IMR-90 (cell line): ENCODE results near the gene NSUN7. TPM values are rescaled to one million over a fixed set of nuclear protein-coding genes. Genes with fewer than 3 reads are reported as not detected.

Experiments used
- ATAC-seq: fragments of 200-7000 bp; cut with Tn5 transposase; 2 replicates; pipeline ENCODE4 v1.9.1; 2020; ENCODE audit warnings: low read depth, mild to moderate bottlenecking, moderate library complexity
- BruUV-seq: library from RNA; stranded (reverse); fragments of 400-500 nt; replicated peaks from 2 replicates; lab custom pipeline; 2021; lab: Mats Ljungman, UMichigan
- CTCF ChIA-PET: fragments of 300-600 bp; formaldehyde crosslinking; extraction: SDS; loops from one replicate; lab custom pipeline; 2021; ENCODE audit warnings: antibody characterized with exemption; lab: Yijun Ruan, JAX
- POLR2A ChIA-PET: fragments of 300-600 bp; sonication (Branson Sonifier 250); formaldehyde crosslinking; loops from one replicate; lab custom pipeline; 2022; ENCODE audit warnings: antibody characterized with exemption; ENCODE audit not compliant: unreplicated experiment; lab: Charles Lee
- DNase-seq: peaks from one replicate; pipeline ENCODE4 v3.0.0; 2013
- H2AFZ ChIP-seq: replicated peaks from 2 replicates; pipeline ENCODE3; 2013; ENCODE audit warnings: low read length, mild to moderate bottlenecking; ENCODE audit not compliant: poor library complexity
- H2AK5ac ChIP-seq: 2 replicates; pipeline ENCODE4 v1.6.1; 2013; ENCODE audit warnings: low read depth, low read length, inconsistent platforms
- H2AK9ac ChIP-seq: replicated peaks from 2 replicates; pipeline ENCODE3; 2013; ENCODE audit warnings: mild to moderate bottlenecking, low read depth, low read length, moderate library complexity; ENCODE audit not compliant: poor library complexity
- H2BK120ac ChIP-seq: 2 replicates; pipeline ENCODE4 v1.6.1; 2013; ENCODE audit warnings: low read depth, low read length, inconsistent platforms
- H2BK15ac ChIP-seq: 3 replicates; pipeline ENCODE4 v1.6.1; 2013; ENCODE audit warnings: low read depth, low read length, inconsistent platforms
- H2BK20ac ChIP-seq: 2 replicates; pipeline ENCODE4 v1.6.1; 2013; ENCODE audit warnings: low read depth, mild to moderate bottlenecking, inconsistent platforms, low read length, moderate library complexity
- H2BK5ac ChIP-seq: 2 replicates; pipeline ENCODE4 v1.6.1; 2013; ENCODE audit warnings: mild to moderate bottlenecking, low read depth, low read length, inconsistent platforms; ENCODE audit not compliant: poor library complexity, severe bottlenecking
- H3K14ac ChIP-seq: replicated peaks from 2 replicates; pipeline ENCODE4 v1.6.1; 2013; ENCODE audit warnings: low read depth, low read length, inconsistent platforms
- H3K18ac ChIP-seq: 2 replicates; pipeline ENCODE4 v1.6.1; 2013; ENCODE audit warnings: low read depth, low read length, control low read depth
- H3K23ac ChIP-seq: 2 replicates; pipeline ENCODE4 v1.6.1; 2013; ENCODE audit warnings: low read depth, low read length, inconsistent platforms
- H3K27ac ChIP-seq: 2 replicates; pipeline ENCODE4 v1.5.1; 2013; ENCODE audit warnings: mild to moderate bottlenecking, control low read depth, low read length; ENCODE audit not compliant: insufficient read depth
- H3K27me3 ChIP-seq: 2 replicates; pipeline ENCODE4 v1.6.1; 2013; ENCODE audit warnings: low read length; ENCODE audit not compliant: control insufficient read depth, insufficient read depth
- H3K36me3 ChIP-seq: 2 replicates; pipeline ENCODE4 v1.6.1; 2013; ENCODE audit warnings: low read length, mixed read lengths; ENCODE audit not compliant: control insufficient read depth, insufficient read depth
- H3K4ac ChIP-seq: 2 replicates; pipeline ENCODE4 v1.6.1; 2013; ENCODE audit warnings: low read depth, low read length, inconsistent platforms
- H3K4me1 ChIP-seq: 2 replicates; pipeline ENCODE4 v1.6.1; 2013; ENCODE audit warnings: low read length, mixed read lengths; ENCODE audit not compliant: control insufficient read depth, insufficient read depth
- H3K4me2 ChIP-seq: 2 replicates; pipeline ENCODE4 v1.6.1; 2013; ENCODE audit warnings: low read depth, mild to moderate bottlenecking, control low read depth, low read length, moderate library complexity
- H3K4me3 ChIP-seq: 2 replicates; pipeline ENCODE4 v1.5.1; 2013; ENCODE audit warnings: low read depth, mild to moderate bottlenecking, control low read depth, low read length, moderate library complexity; ENCODE audit not compliant: insufficient read depth
- H3K56ac ChIP-seq: 2 replicates; pipeline ENCODE4 v1.6.1; 2013; ENCODE audit warnings: low read length, inconsistent platforms; ENCODE audit not compliant: insufficient read depth; ENCODE audit errors: extremely low read depth
- H3K79me1 ChIP-seq, 2 experiments: 2 replicates each; pipeline ENCODE4 v1.6.1; 2013; ENCODE audit warnings: low read length in 2 of 2, inconsistent platforms in 1 of 2, low read depth in 1 of 2
- H3K9ac ChIP-seq: 2 replicates; pipeline ENCODE4 v1.6.1; 2013; ENCODE audit warnings: low read depth, low read length, control low read depth
- H3K9me1 ChIP-seq: 2 replicates; pipeline ENCODE4 v1.6.1; 2013; ENCODE audit warnings: low read length, inconsistent platforms; ENCODE audit not compliant: insufficient read depth
- H3K9me3 ChIP-seq: 2 replicates; pipeline ENCODE4 v1.6.1; 2013; ENCODE audit warnings: low read length; ENCODE audit not compliant: control insufficient read depth, insufficient read depth
- H4K20me1 ChIP-seq: 2 replicates; pipeline ENCODE4 v1.6.1; 2013; ENCODE audit warnings: low read length, inconsistent platforms; ENCODE audit not compliant: insufficient read depth
- H4K5ac ChIP-seq: 2 replicates; pipeline ENCODE4 v1.6.1; 2013; ENCODE audit warnings: mild to moderate bottlenecking, low read depth, low read length, control low read depth
- H4K8ac ChIP-seq, 2 experiments: 2 replicates each; pipeline ENCODE4 v1.6.1; 2013; ENCODE audit warnings: low read depth in 2 of 2, low read length in 2 of 2, control low read depth in 1 of 2, inconsistent platforms in 1 of 2
- H4K91ac ChIP-seq: 2 replicates; pipeline ENCODE4 v1.6.1; 2013; ENCODE audit warnings: low read depth, low read length, inconsistent platforms; ENCODE audit not compliant: insufficient read depth
- BHLHE40 ChIP-seq: fragments of 150-350 bp; IDR thresholded peaks from 2 replicates; pipeline ENCODE4 v1.6.1; 2016; ENCODE audit warnings: mild to moderate bottlenecking, low read depth, low read length
- CHD1 ChIP-seq: IDR thresholded peaks from 2 replicates; pipeline ENCODE4 v1.6.1; 2012; ENCODE audit warnings: low read depth, low read length, improper control_type of control experiment
- FOS ChIP-seq: fragments of 150-350 bp; IDR thresholded peaks from 2 replicates; pipeline ENCODE4 v1.6.1; 2016; ENCODE audit warnings: low read depth, low read length
- MAFK ChIP-seq: IDR thresholded peaks from 2 replicates; pipeline ENCODE4 v1.6.1; 2012; ENCODE audit warnings: low read depth, low read length, improper control_type of control experiment
- MAZ ChIP-seq: IDR thresholded peaks from 2 replicates; pipeline ENCODE4 v1.6.1; 2012; ENCODE audit warnings: low read depth, mild to moderate bottlenecking, low read length, improper control_type of control experiment, moderate library complexity, borderline replicate concordance
- NFE2L2 ChIP-seq: fragments of 150-350 bp; IDR thresholded peaks from 2 replicates; pipeline ENCODE4 v1.6.1; 2016; ENCODE audit warnings: low read depth, mild to moderate bottlenecking, low read length
- RFX5 ChIP-seq: IDR thresholded peaks from 2 replicates; pipeline ENCODE4 v1.8.0; 2012; ENCODE audit warnings: low read depth, mild to moderate bottlenecking, low read length, moderate library complexity
- SMC3 ChIP-seq: fragments of 150-350 bp; IDR thresholded peaks from 2 replicates; pipeline ENCODE4 v1.6.1; 2016; ENCODE audit warnings: low read depth, mild to moderate bottlenecking, antibody characterized with exemption, low read length, moderate library complexity
- WGBS, 2 experiments: methylation state at CpG; one replicate each; pipeline versions ENCODE4 v1.1.5 to v1.1.7; 2013; ENCODE audit warnings: missing lambda C conversion rate in 2 of 2; ENCODE audit not compliant: insufficient read length in 1 of 2; ENCODE audit errors: extremely low coverage in 2 of 2; 5-methylcytosine and 5-hydroxymethylcytosine counted together
- dilution Hi-C: fragments of 300-500 bp; cut with HindIII; formaldehyde crosslinking; loops from one replicate; pipeline ENCODE4 v1.14.3; 2018; ENCODE audit warnings: low sequenced_read_pairs; ENCODE audit not compliant: unreplicated experiment
- in situ Hi-C: fragments of 300-500 bp; cut with MboI; formaldehyde crosslinking; loops from 3 replicates; pipeline ENCODE4 v1.14.3; 2019; ENCODE audit warnings: low sequenced_read_pairs, inconsistent platforms, mixed read lengths
- intact Hi-C: fragments of 100-400 bp; cut with micrococcal nuclease; formaldehyde crosslinking; loops from 2 replicates; pipeline ENCODE4 v1.10.0; 2022
- polyA plus RNA-seq, 3 experiments: library from polyadenylated mRNA; depleted of rRNA; stranded (reverse); fragments of >200 nt; gene quantifications; 2 replicates each; pipeline ENCODE4 v1.2.3, GENCODE V29; 2012; ENCODE audit warnings: low replicate concordance in 1 of 3
- total RNA-seq: library from RNA; depleted of rRNA; stranded (reverse); fragments of >200 nt; gene quantifications from 2 replicates; pipeline ENCODE4 v1.2.3, GENCODE V29; 2012
- TF ChIP-seq, protein P1 (sequence below): fragments of 150-350 bp; IDR thresholded peaks from 2 replicates; pipeline ENCODE4 v1.6.1; 2016; ENCODE audit warnings: low read depth, mild to moderate bottlenecking, low read length, moderate library complexity, borderline replicate concordance
- TF ChIP-seq, protein P2 (sequence below): fragments of 150-350 bp; IDR thresholded peaks from 2 replicates; pipeline ENCODE4 v1.6.1; 2017; ENCODE audit warnings: mild to moderate bottlenecking, antibody characterized with exemption, low read length, low read depth
- TF ChIP-seq, protein P3 (sequence below): conservative IDR thresholded peaks from 2 replicates; pipeline ENCODE4 v1.5.1; 2012; ENCODE audit warnings: mild to moderate bottlenecking, low read depth, low read length, improper control_type of control experiment

The NSUN7 gene
- total and polyA plus RNA-seq, 2 of the 4 experiments (the other 2 are of a cell fraction) = not detected

DNA sequence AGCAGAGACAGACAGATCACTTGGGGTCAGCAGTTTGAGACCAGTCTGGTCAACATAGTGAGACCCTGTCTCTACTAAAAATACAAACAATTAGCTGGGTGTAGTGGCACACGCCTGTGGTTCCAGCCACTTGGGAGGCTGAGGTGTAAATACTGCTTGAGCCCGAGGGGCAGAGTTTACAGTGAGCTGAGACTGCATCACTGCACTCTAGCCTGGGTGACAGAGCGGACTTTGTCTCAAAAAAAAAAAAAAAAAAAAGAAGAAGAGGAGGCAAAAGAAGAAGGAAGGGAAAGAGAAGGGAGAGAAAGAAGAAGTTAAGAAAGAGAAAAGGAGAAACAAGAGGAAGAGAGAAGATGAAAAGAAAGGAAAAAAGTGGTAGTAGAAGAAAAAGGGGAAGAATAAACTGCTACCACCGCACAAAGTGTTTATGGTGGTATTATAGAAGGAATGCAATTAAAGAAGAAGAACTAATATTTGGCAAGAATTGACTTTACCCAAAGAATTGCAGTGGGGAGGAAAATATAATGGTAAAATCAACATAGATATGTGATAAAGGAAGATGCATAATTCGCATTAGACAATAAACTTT, 19.6 kb upstream of the NSUN7 start:
- Histone ChIP-seq H3K23ac (no peak overlapping the region), H3K4ac (no peak overlapping the region), H4K8ac (no peak overlapping the region), H3K4me2 (no peak overlapping the region), H3K9ac (no peak overlapping the region), H3K56ac (no peak overlapping the region), H4K91ac (no peak overlapping the region), H3K27me3 (peaks cover 8% of the 10 kb centered on the region), H2BK120ac (no peak overlapping the region), H2AK5ac (no peak overlapping the region), H4K5ac (no peak overlapping the region), H2AK9ac (no peak overlapping the region), H3K14ac (no peak overlapping the region), H3K79me1 (no peaks in the 10 kb centered on the region), H3K4me3 (no peak overlapping the region), H3K9me1 (no peaks in the 10 kb centered on the region), H2BK5ac (no peak overlapping the region), H3K4me1 (no peaks in the 10 kb centered on the region), H3K9me3 (no peaks in the 10 kb centered on the region), H2AFZ (no peak overlapping the region), H3K36me3 (no peaks in the 10 kb centered on the region), H4K20me1 (no peaks in the 10 kb centered on the region), H2BK15ac (no peak overlapping the region), H3K27ac (no peak overlapping the region), H2BK20ac (no peak overlapping the region), H3K18ac (no peak overlapping the region)
- DNase-seq (no peak), ATAC-seq (no peak)
- intact Hi-C loops (loop anchor here (5.0 to 10.0 kb wide), 2 partner anchors 525 to 578 kb away; partner anchors contain the start of gene UCHL1), dilution Hi-C loops (no loop called here), in situ Hi-C loops (loop anchor here (25.0 kb wide), 1 partner anchor 507 kb away; no protein-coding TSS in a partner anchor)
- TF ChIP-seq BHLHE40 = no peak
- TF ChIP-seq NFE2L2 = no peak
- no peak for TF ChIP-seq MAFK
- TF ChIP-seq FOS = no peak
- no peak for TF ChIP-seq CHD1
- TF ChIP-seq RFX5 = no peak
- TF ChIP-seq, protein P1, sequence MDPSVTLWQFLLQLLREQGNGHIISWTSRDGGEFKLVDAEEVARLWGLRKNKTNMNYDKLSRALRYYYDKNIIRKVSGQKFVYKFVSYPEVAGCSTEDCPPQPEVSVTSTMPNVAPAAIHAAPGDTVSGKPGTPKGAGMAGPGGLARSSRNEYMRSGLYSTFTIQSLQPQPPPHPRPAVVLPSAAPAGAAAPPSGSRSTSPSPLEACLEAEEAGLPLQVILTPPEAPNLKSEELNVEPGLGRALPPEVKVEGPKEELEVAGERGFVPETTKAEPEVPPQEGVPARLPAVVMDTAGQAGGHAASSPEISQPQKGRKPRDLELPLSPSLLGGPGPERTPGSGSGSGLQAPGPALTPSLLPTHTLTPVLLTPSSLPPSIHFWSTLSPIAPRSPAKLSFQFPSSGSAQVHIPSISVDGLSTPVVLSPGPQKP = no peak
- TF ChIP-seq, protein P2, sequence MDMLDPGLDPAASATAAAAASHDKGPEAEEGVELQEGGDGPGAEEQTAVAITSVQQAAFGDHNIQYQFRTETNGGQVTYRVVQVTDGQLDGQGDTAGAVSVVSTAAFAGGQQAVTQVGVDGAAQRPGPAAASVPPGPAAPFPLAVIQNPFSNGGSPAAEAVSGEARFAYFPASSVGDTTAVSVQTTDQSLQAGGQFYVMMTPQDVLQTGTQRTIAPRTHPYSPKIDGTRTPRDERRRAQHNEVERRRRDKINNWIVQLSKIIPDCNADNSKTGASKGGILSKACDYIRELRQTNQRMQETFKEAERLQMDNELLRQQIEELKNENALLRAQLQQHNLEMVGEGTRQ = no peak
- no peak for TF ChIP-seq SMC3
- TF ChIP-seq MAZ = no peak
- TF ChIP-seq, protein P3, sequence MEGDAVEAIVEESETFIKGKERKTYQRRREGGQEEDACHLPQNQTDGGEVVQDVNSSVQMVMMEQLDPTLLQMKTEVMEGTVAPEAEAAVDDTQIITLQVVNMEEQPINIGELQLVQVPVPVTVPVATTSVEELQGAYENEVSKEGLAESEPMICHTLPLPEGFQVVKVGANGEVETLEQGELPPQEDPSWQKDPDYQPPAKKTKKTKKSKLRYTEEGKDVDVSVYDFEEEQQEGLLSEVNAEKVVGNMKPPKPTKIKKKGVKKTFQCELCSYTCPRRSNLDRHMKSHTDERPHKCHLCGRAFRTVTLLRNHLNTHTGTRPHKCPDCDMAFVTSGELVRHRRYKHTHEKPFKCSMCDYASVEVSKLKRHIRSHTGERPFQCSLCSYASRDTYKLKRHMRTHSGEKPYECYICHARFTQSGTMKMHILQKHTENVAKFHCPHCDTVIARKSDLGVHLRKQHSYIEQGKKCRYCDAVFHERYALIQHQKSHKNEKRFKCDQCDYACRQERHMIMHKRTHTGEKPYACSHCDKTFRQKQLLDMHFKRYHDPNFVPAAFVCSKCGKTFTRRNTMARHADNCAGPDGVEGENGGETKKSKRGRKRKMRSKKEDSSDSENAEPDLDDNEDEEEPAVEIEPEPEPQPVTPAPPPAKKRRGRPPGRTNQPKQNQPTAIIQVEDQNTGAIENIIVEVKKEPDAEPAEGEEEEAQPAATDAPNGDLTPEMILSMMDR = no peak
- no CpG with 5 or more reads among the region's 5 CpGs for WGBS, 2 experiments
- ChIA-PET CTCF (no interaction called here), POLR2A (no interaction called here)
- no TSS peak for BruUV-seq
